Spleen (tissue), 11 donors: Measurements from ENCODE around the gene IDE. TPM values are rescaled to one million over a fixed set of nuclear protein-coding genes. Genes with fewer than 3 reads are reported as not detected.

ENCODE experiments used
- DNase-seq: peaks from one replicate; pipeline ENCODE4 v3.0.0-alpha.2; 2020
- H3K27ac ChIP-seq, 8 donors: fragments of 200-600 bp; sonication (generic) in 7 of 8; 1 replicate in 4 of 8; 2 replicates in 4 of 8; pipeline versions ENCODE4 v1.5.0 to v1.8.0; 2016 to 2021; ENCODE audit warnings: inconsistent platforms in 4 of 8, mild to moderate bottlenecking in 4 of 8, moderate library complexity in 1 of 8
- H3K27me3 ChIP-seq, 7 donors: fragments of 200-600 bp; sonication (generic) in 6 of 7; replicated peaks in 1 of 7; 1 replicate in 4 of 7; 2 replicates in 3 of 7; pipeline versions ENCODE4 v1.5.0 to v1.8.0; 2016 to 2021; ENCODE audit warnings: inconsistent platforms in 3 of 7, mild to moderate bottlenecking in 1 of 7
- H3K36me3 ChIP-seq, 6 donors: fragments of 200-600 bp; sonication (generic) in 5 of 6; 1 replicate in 4 of 6; 2 replicates in 2 of 6; pipeline versions ENCODE4 v1.5.0 to v1.8.0; 2016 to 2021; ENCODE audit warnings: inconsistent platforms in 2 of 6
- H3K4me1 ChIP-seq, 6 donors: fragments of 200-600 bp; sonication (generic) in 5 of 6; 1 replicate in 3 of 6; 2 replicates in 3 of 6; pipeline versions ENCODE4 v1.5.0 to v1.8.0; 2016 to 2021; ENCODE audit warnings: inconsistent platforms in 3 of 6
- H3K4me3 ChIP-seq, 8 donors: fragments of 200-600 bp; sonication (generic) in 7 of 8; 1 replicate in 4 of 8; 2 replicates in 4 of 8; pipeline versions ENCODE4 v1.5.0 to v1.8.0; 2016 to 2021; ENCODE audit warnings: inconsistent platforms in 4 of 8, mild to moderate bottlenecking in 4 of 8, moderate library complexity in 2 of 8
- H3K9me3 ChIP-seq, 8 donors: fragments of 200-600 bp; sonication (generic) in 7 of 8; 1 replicate in 4 of 8; 2 replicates in 4 of 8; pipeline versions ENCODE4 v1.5.0 to v1.8.0; 2016 to 2021; ENCODE audit warnings: inconsistent platforms in 4 of 8
- POLR2A ChIP-seq, 3 donors: fragments of 450-650 bp; IDR thresholded peaks; one replicate each; pipeline ENCODE4 v1.5.1; 2017; ENCODE audit warnings: antibody characterized with exemption in 3 of 3, mild to moderate bottlenecking in 1 of 3
- POLR2AphosphoS5 ChIP-seq, 3 donors: sonication (generic); formaldehyde crosslinking; IDR thresholded peaks; one replicate each; pipeline ENCODE4 v1.5.1; 2017; ENCODE audit warnings: antibody characterized with exemption in 3 of 3
- WGBS, 5 donors: extraction: QIAGEN DNeasy Blood & Tissue Kit in 3 of 5; methylation state at CpG; one replicate each; pipeline versions ENCODE4 v1.1.5 to v1.1.7; 2013 to 2018; 5-methylcytosine and 5-hydroxymethylcytosine counted together
- intact Hi-C: fragments of 100-400 bp; cut with DNase I; formaldehyde crosslinking; loops from one replicate; pipeline ENCODE4 v1.15.0; 2023; ENCODE audit warnings: low total_unique reads
- polyA plus RNA-seq, 3 donors: library from polyadenylated mRNA; stranded (reverse); fragments of 200-250 nt; gene quantifications; one replicate each; pipeline ENCODE4 v1.2.1, GENCODE V29; 2013
- total RNA-seq, 7 donors: library from RNA; depleted of rRNA in 3 of 7; stranded (reverse); fragments of >200 nt in 3 of 7; fragmentation: NEBNext Ultra II Directional in 4 of 7; extraction: Animal tissue kit (Norgen Biotek cat#: 25700) in 4 of 7; gene quantifications; one replicate each; pipeline versions ENCODE4 v1.1.0 to v1.2.1, GENCODE V29; 2016 to 2021
- TF ChIP-seq, protein P1 (sequence below), 11 experiments: fragments of 200-600 bp in 7 of 11; fragments of 450-650 bp in 4 of 11; sonication (generic) in 4 of 11; IDR thresholded peaks in 8 of 11; conservative IDR thresholded peaks in 3 of 11; 1 replicate in 7 of 11; 2 replicates in 4 of 11; pipeline versions ENCODE4 v1.4.0 to v1.8.0; 2016 to 2021; ENCODE audit warnings: antibody characterized with exemption in 11 of 11, inconsistent platforms in 4 of 11, mild to moderate bottlenecking in 1 of 11
- donor health status: healthy with polysubstance abuse.
- donor health status: DM: no; HTN: no; CAD: no; lungs with moderate emphysema.
- donor health status: DM: no; HTN: no; CAD: no.
- donor health status: Bipolar disorder and iron deficiency.
- donor health status: healthy.
- donor health status: DM: no; HTN: no; CAD: no.
- donor health status: DM: yes; HTN: yes; CAD: no.

IDE gene
- total and polyA plus RNA-seq, 10 donors: 4.4 to 35.2 (median 29.9) TPM

DNA sequence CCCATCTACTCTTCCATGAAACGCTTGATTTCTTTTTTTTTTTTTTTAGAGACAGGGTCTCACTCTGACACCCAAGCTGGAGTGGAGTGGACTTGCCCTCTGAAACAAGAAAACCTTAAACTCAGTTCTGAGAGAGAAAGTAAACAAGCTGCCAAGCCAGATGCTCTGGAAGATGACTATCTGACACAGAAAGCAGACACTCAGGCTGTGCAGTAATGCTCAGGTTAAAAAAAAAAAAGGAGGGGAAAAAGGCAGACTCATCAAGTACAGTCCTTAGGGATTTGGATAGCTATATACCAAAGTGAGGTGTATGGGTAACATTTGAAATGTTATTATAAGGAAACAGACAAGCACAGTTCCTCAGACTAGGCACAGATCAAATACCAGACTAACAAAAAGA lies 80.5 kb downstream of the IDE start:
- TF ChIP-seq, protein P1, sequence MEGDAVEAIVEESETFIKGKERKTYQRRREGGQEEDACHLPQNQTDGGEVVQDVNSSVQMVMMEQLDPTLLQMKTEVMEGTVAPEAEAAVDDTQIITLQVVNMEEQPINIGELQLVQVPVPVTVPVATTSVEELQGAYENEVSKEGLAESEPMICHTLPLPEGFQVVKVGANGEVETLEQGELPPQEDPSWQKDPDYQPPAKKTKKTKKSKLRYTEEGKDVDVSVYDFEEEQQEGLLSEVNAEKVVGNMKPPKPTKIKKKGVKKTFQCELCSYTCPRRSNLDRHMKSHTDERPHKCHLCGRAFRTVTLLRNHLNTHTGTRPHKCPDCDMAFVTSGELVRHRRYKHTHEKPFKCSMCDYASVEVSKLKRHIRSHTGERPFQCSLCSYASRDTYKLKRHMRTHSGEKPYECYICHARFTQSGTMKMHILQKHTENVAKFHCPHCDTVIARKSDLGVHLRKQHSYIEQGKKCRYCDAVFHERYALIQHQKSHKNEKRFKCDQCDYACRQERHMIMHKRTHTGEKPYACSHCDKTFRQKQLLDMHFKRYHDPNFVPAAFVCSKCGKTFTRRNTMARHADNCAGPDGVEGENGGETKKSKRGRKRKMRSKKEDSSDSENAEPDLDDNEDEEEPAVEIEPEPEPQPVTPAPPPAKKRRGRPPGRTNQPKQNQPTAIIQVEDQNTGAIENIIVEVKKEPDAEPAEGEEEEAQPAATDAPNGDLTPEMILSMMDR (IDR thresholded peaks at IDR 0.05 in 8 of 11, conservative IDR thresholded peaks at IDR 0.05 in 3 of 11): no peak
- no peak for TF ChIP-seq POLR2AphosphoS5 (IDR thresholded peaks at IDR 0.05)
- no peak for TF ChIP-seq POLR2A (IDR thresholded peaks at IDR 0.05)
- no peak overlapping the region for H3K4me3 ChIP-seq
- H3K36me3 ChIP-seq: peaks cover 0 to 98% (median 28%) of the 10 kb centered on the region in 6 donors
- whole genome bisulfite sequencing, 5 donors: 89 to 100% (median 96%) methylated on average over 1 of the region's 1 CpG
- H3K4me1 ChIP-seq: no peaks in the 10 kb centered on the region
- H3K27me3 ChIP-seq: no peaks in the 10 kb centered on the region
- no peaks in the 10 kb centered on the region for H3K9me3 ChIP-seq
- intact Hi-C loops: no loop called here
- no peak overlapping the region for H3K27ac ChIP-seq
- no peak for DNase-seq

DNA sequence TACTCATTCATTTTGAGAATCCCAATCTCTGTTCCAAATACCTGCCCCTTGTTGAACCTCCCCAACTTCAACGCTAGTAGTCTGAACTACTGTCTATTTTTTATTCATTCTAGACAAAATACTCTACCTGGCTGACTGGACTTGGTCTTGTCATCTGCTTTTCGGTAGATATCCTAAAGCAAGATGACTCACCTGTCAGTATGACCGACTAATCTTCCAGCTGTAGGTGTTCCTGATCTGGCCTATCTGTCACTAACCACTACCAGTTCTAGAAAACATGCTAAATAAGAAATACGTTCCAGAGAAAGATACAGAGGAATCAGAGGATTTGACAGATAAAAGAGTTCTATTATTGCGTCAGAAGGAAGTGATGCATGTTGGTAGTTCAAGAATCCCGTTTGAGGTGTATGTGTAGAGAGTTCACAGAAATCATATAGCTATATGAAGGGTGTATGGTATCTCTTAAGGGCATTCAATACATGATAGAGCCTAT lies 81.1 kb downstream of the IDE start:
- Histone ChIP-seq H3K4me1 (peaks cover 0 to 2% (median 0%) of the 10 kb centered on the region in 6 donors), H3K36me3 (peaks cover 0 to 98% (median 31%) of the 10 kb centered on the region in 6 donors), H3K27me3 (no peaks in the 10 kb centered on the region), H3K4me3 (no peak overlapping the region), H3K27ac (no peak overlapping the region), H3K9me3 (no peaks in the 10 kb centered on the region)
- intact Hi-C loops: no loop called here
- no peak for DNase-seq
- WGBS, 5 donors: 88 to 94% (median 92%) methylated on average over 6 of the region's 6 CpGs
- no peak for TF ChIP-seq POLR2A (IDR thresholded peaks at IDR 0.05)
- TF ChIP-seq, protein P1 (IDR thresholded peaks at IDR 0.05 in 8 of 11, conservative IDR thresholded peaks at IDR 0.05 in 3 of 11): no peak
- no peak for TF ChIP-seq POLR2AphosphoS5 (IDR thresholded peaks at IDR 0.05)

DNA sequence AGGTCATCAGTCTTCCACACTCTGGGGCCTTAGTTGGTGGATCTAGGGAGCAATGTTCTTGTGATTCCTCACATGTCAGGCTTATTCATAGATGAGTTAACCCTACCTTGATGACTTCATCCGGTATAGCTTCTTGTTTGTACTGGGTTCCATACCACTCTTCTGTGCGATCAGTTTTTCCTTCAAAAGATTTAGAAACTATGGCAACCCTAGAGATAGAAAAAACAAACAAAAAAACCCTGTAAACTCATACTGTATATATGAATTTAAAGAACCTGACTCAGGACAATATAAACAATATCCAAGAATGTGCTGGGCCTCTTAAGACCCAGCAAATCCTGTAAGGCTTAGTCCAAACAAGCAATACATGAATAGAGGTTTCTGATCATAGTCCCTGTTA lies 83.5 kb downstream of the IDE start:
- Histone ChIP-seq H3K27ac (no peak overlapping the region), H3K9me3 (no peaks in the 10 kb centered on the region), H3K4me1 (peaks cover 0 to 19% (median 4%) of the 10 kb centered on the region in 6 donors), H3K27me3 (no peaks in the 10 kb centered on the region), H3K4me3 (no peak overlapping the region), H3K36me3 (peaks cover 0 to 98% (median 45%) of the 10 kb centered on the region in 6 donors)
- DNase-seq: no peak
- WGBS, 5 donors: 92 to 99% (median 96%) methylated on average over 2 of the region's 2 CpGs
- TF ChIP-seq POLR2A (IDR thresholded peaks at IDR 0.05): no peak
- no peak for TF ChIP-seq POLR2AphosphoS5 (IDR thresholded peaks at IDR 0.05)
- TF ChIP-seq, protein P1 (IDR thresholded peaks at IDR 0.05 in 8 of 11, conservative IDR thresholded peaks at IDR 0.05 in 3 of 11): no peak
- intact Hi-C loops: no loop called here

DNA sequence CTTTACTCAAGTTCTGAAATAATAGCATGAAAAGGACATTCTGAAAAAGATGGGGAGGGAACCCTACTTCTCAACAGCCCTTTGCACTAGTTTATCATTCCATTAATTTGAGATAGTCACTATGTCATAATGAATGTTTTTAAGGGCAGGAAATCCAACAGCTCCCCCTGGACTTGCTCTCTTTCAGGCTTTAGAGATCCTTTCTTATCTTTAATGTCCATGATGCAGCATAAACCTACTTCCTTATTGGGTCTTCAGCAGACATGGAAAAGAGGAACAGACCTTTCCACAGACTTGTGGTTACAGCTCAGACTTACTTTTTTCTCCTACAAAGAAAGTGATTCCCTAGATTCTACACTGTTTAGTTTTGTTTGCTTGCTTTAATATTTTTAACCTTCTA lies 87.3 kb downstream of the IDE start:
- Histone ChIP-seq H3K4me3 (no peak overlapping the region), H3K4me1 (peaks cover 0 to 19% (median 4%) of the 10 kb centered on the region in 6 donors), H3K27me3 (no peaks in the 10 kb centered on the region), H3K27ac (no peak overlapping the region), H3K9me3 (no peaks in the 10 kb centered on the region), H3K36me3 (peaks cover 0 to 100% (median 63%) of the 10 kb centered on the region in 6 donors)
- no peak for DNase-seq
- intact Hi-C loops: no loop called here
- no peak for TF ChIP-seq POLR2A (IDR thresholded peaks at IDR 0.05)
- TF ChIP-seq, protein P1 (IDR thresholded peaks at IDR 0.05 in 8 of 11, conservative IDR thresholded peaks at IDR 0.05 in 3 of 11): no peak
